HEK293 (cell line): ENCODE data around the gene MYO7B.
A peak's percentile ranks its signal among the peaks of the same experiment; 100 is the strongest.

Experiments used
- GLIS1 ChIP-seq: fragments of 450-650 bp; formaldehyde crosslinking; IDR thresholded peaks from 2 replicates; pipeline ENCODE4 v1.5.1; 2016; ENCODE audit warnings: missing biosample characterization, missing genetic modification characterization
- GLIS2 ChIP-seq: fragments of 450-650 bp; formaldehyde crosslinking; IDR thresholded peaks from 2 replicates; pipeline ENCODE4 v1.5.1; 2016; ENCODE audit warnings: missing biosample characterization, missing genetic modification characterization
- KLF10 ChIP-seq: fragments of 450-650 bp; IDR thresholded peaks from 2 replicates; pipeline ENCODE4 v1.5.1; 2018; ENCODE audit warnings: missing biosample characterization, mild to moderate bottlenecking, missing genetic modification characterization
- KLF16 ChIP-seq: fragments of 450-650 bp; formaldehyde crosslinking; IDR thresholded peaks from 2 replicates; pipeline ENCODE4 v1.5.1; 2017; ENCODE audit warnings: missing biosample characterization, missing genetic modification characterization
- KLF7 ChIP-seq: fragments of 450-650 bp; formaldehyde crosslinking; IDR thresholded peaks from 2 replicates; pipeline ENCODE4 v1.5.1; 2016; ENCODE audit warnings: missing biosample characterization, missing genetic modification characterization, borderline replicate concordance
- MYNN ChIP-seq: fragments of 450-650 bp; formaldehyde crosslinking; IDR thresholded peaks from 2 replicates; pipeline ENCODE4 v1.5.1; 2016; ENCODE audit warnings: missing biosample characterization, missing genetic modification characterization, borderline replicate concordance
- PBX3 ChIP-seq: sonication (generic); formaldehyde crosslinking; IDR thresholded peaks from 2 replicates; pipeline ENCODE4 v1.8.1; 2022; ENCODE audit warnings: mild to moderate bottlenecking, moderate library complexity, missing genetic modification reagents
- PRDM4 ChIP-seq: fragments of 450-650 bp; formaldehyde crosslinking; IDR thresholded peaks from 2 replicates; pipeline ENCODE4 v1.5.1; 2017; ENCODE audit warnings: missing biosample characterization, missing genetic modification characterization
- ZBTB10 ChIP-seq: fragments of 450-650 bp; formaldehyde crosslinking; IDR thresholded peaks from 2 replicates; pipeline ENCODE4 v1.5.1; 2016; ENCODE audit warnings: missing biosample characterization, missing genetic modification characterization
- ZBTB8A ChIP-seq: fragments of 450-650 bp; formaldehyde crosslinking; IDR thresholded peaks from 2 replicates; pipeline ENCODE4 v1.5.1; 2016; ENCODE audit warnings: missing biosample characterization, missing genetic modification characterization
- ZFP3 ChIP-seq: fragments of 450-650 bp; formaldehyde crosslinking; IDR thresholded peaks from 2 replicates; pipeline ENCODE4 v1.5.1; 2016; ENCODE audit warnings: low read depth, missing biosample characterization, missing genetic modification characterization
- ZNF10 ChIP-seq: fragments of 450-650 bp; formaldehyde crosslinking; IDR thresholded peaks from 2 replicates; pipeline ENCODE4 v1.5.1; 2017; ENCODE audit warnings: missing biosample characterization, missing genetic modification characterization
- ZNF138 ChIP-seq: fragments of 450-650 bp; formaldehyde crosslinking; IDR thresholded peaks from 2 replicates; pipeline ENCODE4 v1.5.1; 2016; ENCODE audit warnings: missing biosample characterization, missing genetic modification characterization, borderline replicate concordance
- ZNF146 ChIP-seq: fragments of 450-650 bp; formaldehyde crosslinking; IDR thresholded peaks from 2 replicates; pipeline ENCODE4 v1.5.1; 2016; ENCODE audit warnings: missing biosample characterization, missing genetic modification characterization
- ZNF175 ChIP-seq: fragments of 450-650 bp; formaldehyde crosslinking; IDR thresholded peaks from 2 replicates; pipeline ENCODE4 v1.5.1; 2016; ENCODE audit warnings: missing biosample characterization, missing genetic modification characterization
- ZNF202 ChIP-seq: fragments of 450-650 bp; formaldehyde crosslinking; IDR thresholded peaks from 2 replicates; pipeline ENCODE4 v1.5.1; 2016; ENCODE audit warnings: missing biosample characterization, missing genetic modification characterization, borderline replicate concordance
- ZNF223 ChIP-seq: fragments of 450-650 bp; formaldehyde crosslinking; IDR thresholded peaks from 2 replicates; pipeline ENCODE4 v1.5.1; 2016; ENCODE audit warnings: missing biosample characterization, missing genetic modification characterization
- ZNF24 ChIP-seq: fragments of 450-650 bp; formaldehyde crosslinking; IDR thresholded peaks from 2 replicates; pipeline ENCODE4 v1.5.1; 2016; ENCODE audit warnings: missing biosample characterization, missing genetic modification characterization
- ZNF302 ChIP-seq: fragments of 450-650 bp; formaldehyde crosslinking; IDR thresholded peaks from 2 replicates; pipeline ENCODE4 v1.5.1; 2016; ENCODE audit warnings: missing biosample characterization, missing genetic modification characterization, low read depth
- ZNF341 ChIP-seq: fragments of 450-650 bp; formaldehyde crosslinking; IDR thresholded peaks from 2 replicates; pipeline ENCODE4; 2016; ENCODE audit warnings: low read depth, missing biosample characterization, missing genetic modification characterization
- ZNF366 ChIP-seq: fragments of 450-650 bp; formaldehyde crosslinking; conservative IDR thresholded peaks from 2 replicates; pipeline ENCODE4 v1.5.1; 2016; ENCODE audit warnings: missing biosample characterization, missing genetic modification characterization
- ZNF37A ChIP-seq: fragments of 450-650 bp; IDR thresholded peaks from 2 replicates; pipeline ENCODE4 v1.5.1; 2018; ENCODE audit warnings: missing biosample characterization, missing genetic modification characterization
- ZNF394 ChIP-seq: fragments of 450-650 bp; formaldehyde crosslinking; IDR thresholded peaks from 2 replicates; pipeline ENCODE4 v1.5.1; 2016; ENCODE audit warnings: missing biosample characterization, missing genetic modification characterization, mild to moderate bottlenecking, moderate library complexity, borderline replicate concordance
- ZNF416 ChIP-seq: fragments of 450-650 bp; formaldehyde crosslinking; IDR thresholded peaks from 2 replicates; pipeline ENCODE4 v1.5.1; 2016; ENCODE audit warnings: missing biosample characterization, missing genetic modification characterization
- ZNF426 ChIP-seq: fragments of 450-650 bp; formaldehyde crosslinking; IDR thresholded peaks from 2 replicates; pipeline ENCODE4 v1.5.1; 2017; ENCODE audit warnings: missing biosample characterization, missing genetic modification characterization, mild to moderate bottlenecking, inconsistent platforms, moderate library complexity
- ZNF510 ChIP-seq: fragments of 450-650 bp; formaldehyde crosslinking; IDR thresholded peaks from 2 replicates; pipeline ENCODE4 v1.5.1; 2018; ENCODE audit warnings: mild to moderate bottlenecking, missing genetic modification characterization, missing biosample characterization; ENCODE audit not compliant: insufficient replicate concordance
- ZNF521 ChIP-seq: fragments of 450-650 bp; formaldehyde crosslinking; IDR thresholded peaks from 2 replicates; pipeline ENCODE4 v1.5.1; 2017; ENCODE audit warnings: missing biosample characterization, mild to moderate bottlenecking, missing genetic modification characterization
- ZNF571 ChIP-seq: fragments of 450-650 bp; formaldehyde crosslinking; IDR thresholded peaks from 2 replicates; pipeline ENCODE4 v1.5.0; 2017; ENCODE audit warnings: missing biosample characterization, missing genetic modification characterization
- ZNF580 ChIP-seq: fragments of 450-650 bp; formaldehyde crosslinking; IDR thresholded peaks from 2 replicates; pipeline ENCODE4 v1.5.1; 2016; ENCODE audit warnings: missing biosample characterization, missing genetic modification characterization
- ZNF610 ChIP-seq: fragments of 450-650 bp; formaldehyde crosslinking; IDR thresholded peaks from 2 replicates; pipeline ENCODE4 v1.5.1; 2016; ENCODE audit warnings: missing biosample characterization, missing genetic modification characterization, borderline replicate concordance
- ZNF626 ChIP-seq: fragments of 450-650 bp; sonication (Bioruptor Pico); formaldehyde crosslinking; IDR thresholded peaks from 2 replicates; pipeline ENCODE4 v1.5.1; 2018; ENCODE audit warnings: missing biosample characterization, missing genetic modification characterization, inconsistent platforms
- ZNF701 ChIP-seq: fragments of 450-650 bp; formaldehyde crosslinking; IDR thresholded peaks from 2 replicates; pipeline ENCODE4 v1.5.1; 2016; ENCODE audit warnings: missing biosample characterization, missing genetic modification characterization
- ZNF768 ChIP-seq: fragments of 450-650 bp; formaldehyde crosslinking; IDR thresholded peaks from 2 replicates; pipeline ENCODE4 v1.5.1; 2018; ENCODE audit warnings: missing biosample characterization, mild to moderate bottlenecking, missing genetic modification characterization
- ZNF792 ChIP-seq: fragments of 450-650 bp; formaldehyde crosslinking; IDR thresholded peaks from 2 replicates; pipeline ENCODE4 v1.5.1; 2016; ENCODE audit warnings: missing biosample characterization, missing genetic modification characterization
- ZNF830 ChIP-seq: fragments of 450-650 bp; IDR thresholded peaks from 2 replicates; pipeline ENCODE4 v1.5.0; 2018; ENCODE audit warnings: missing biosample characterization, missing genetic modification characterization, low read depth, mild to moderate bottlenecking, moderate library complexity
- ZSCAN4 ChIP-seq: fragments of 450-650 bp; formaldehyde crosslinking; IDR thresholded peaks from 2 replicates; pipeline ENCODE4 v1.5.1; 2017; ENCODE audit warnings: missing biosample characterization, missing genetic modification characterization

Gene MYO7B

GRCh38 chr2:127508631-127509034, 26.9 kb upstream of the MYO7B start (continued):
- TF ChIP-seq PBX3 (CRISPR knock-in tag), result no peak
- TF ChIP-seq ZNF416 (tag by site-specific recombination), result no peak
- no peak for TF ChIP-seq ZNF202 (tag by site-specific recombination)
- TF ChIP-seq ZNF223 (tag by site-specific recombination), result no peak
- no peak for TF ChIP-seq ZNF768 (tag by site-specific recombination)
- no peak for TF ChIP-seq ZNF792 (tag by site-specific recombination)
- TF ChIP-seq ZNF426, result no peak
- TF ChIP-seq ZNF510, result no peak
- TF ChIP-seq ZNF37A (tag by site-specific recombination), result 0 out of 2 replicates have a peak, but pooled peaks have one; percentile 6
- TF ChIP-seq GLIS1, result peak; percentile 55; the same call in 1 of the 2 replicates
- TF ChIP-seq ZBTB8A (tag by site-specific recombination), result peak; percentile 78; the same call in 1 of the 2 replicates
- TF ChIP-seq ZNF830, result no peak
- no peak for TF ChIP-seq ZNF175
- no peak for TF ChIP-seq ZFP3
- no peak for TF ChIP-seq ZNF138 (tag by site-specific recombination)
- no peak for TF ChIP-seq GLIS2
- no peak for TF ChIP-seq ZBTB10 (tag by site-specific recombination)
- TF ChIP-seq ZNF10 (tag by site-specific recombination), result peak; percentile 65
- TF ChIP-seq ZNF701 (tag by site-specific recombination), result no peak
- TF ChIP-seq ZNF580, result peak; percentile 75
- no peak for TF ChIP-seq ZNF610 (tag by site-specific recombination)
- TF ChIP-seq ZNF341, result no peak
- TF ChIP-seq ZNF366, result peak; percentile 91
- TF ChIP-seq ZNF146 (tag by site-specific recombination), result no peak
- peak; percentile 80 for TF ChIP-seq ZNF394 (tag by site-specific recombination)
- no peak for TF ChIP-seq ZNF571
- no peak for TF ChIP-seq ZNF626
- TF ChIP-seq KLF10 (tag by site-specific recombination), result peak; percentile 87
- TF ChIP-seq ZSCAN4, result no peak
- TF ChIP-seq ZNF521 (tag by site-specific recombination), result no peak
- no peak for TF ChIP-seq MYNN (tag by site-specific recombination)
- TF ChIP-seq KLF7 (tag by site-specific recombination), result no peak
- no peak for TF ChIP-seq KLF16 (tag by site-specific recombination)
- peak; percentile 71 for TF ChIP-seq PRDM4 (tag by site-specific recombination)
- TF ChIP-seq ZNF24 (tag by site-specific recombination), result peak; percentile 90
- TF ChIP-seq ZNF302 (tag by site-specific recombination), result no peak
